CD14-positive monocyte (primary cell): ENCODE measurements around the gene FOXP1. TPM values are rescaled to one million over a fixed set of nuclear protein-coding genes. Genes with fewer than 3 reads are reported as not detected.
A peak's percentile ranks its signal among the peaks of the same experiment; 100 is the strongest.

Experiments
- DNase-seq, 3 donors: peaks; one replicate each; pipeline ENCODE4 v3.0.0-alpha.2; 2011 to 2022
- H2AFZ ChIP-seq: 2 replicates; pipeline ENCODE4 v1.6.0; 2012; ENCODE audit warnings: mild to moderate bottlenecking, low read depth, low read length, inconsistent platforms; ENCODE audit not compliant: insufficient read depth, poor library complexity, severe bottlenecking
- H3K27ac ChIP-seq, 2 donors: 1 replicate in 1 of 2; 2 replicates in 1 of 2; pipeline ENCODE4 v1.5.1; 2012 to 2013; ENCODE audit warnings: low read length in 2 of 2, control low read depth in 1 of 2, inconsistent platforms in 1 of 2, low read depth in 1 of 2, mild to moderate bottlenecking in 1 of 2
- H3K27me3 ChIP-seq, 2 donors: one replicate each; pipeline versions ENCODE4 v1.6.0 to v1.6.1; 2011 to 2013; ENCODE audit warnings: low read length in 2 of 2; ENCODE audit not compliant: control insufficient read depth in 2 of 2, insufficient read depth in 2 of 2
- H3K36me3 ChIP-seq, 2 donors: replicated peaks in 1 of 2; 1 replicate in 1 of 2; 2 replicates in 1 of 2; pipeline versions ENCODE4 v1.5.1 to v1.6.1; 2012 to 2013; ENCODE audit warnings: low read length in 2 of 2, control low read depth in 1 of 2, inconsistent platforms in 1 of 2, mild to moderate bottlenecking in 1 of 2; ENCODE audit not compliant: insufficient read depth in 2 of 2, control insufficient read depth in 1 of 2
- H3K4me1 ChIP-seq, 2 donors: 1 replicate in 1 of 2; 2 replicates in 1 of 2; pipeline versions ENCODE4 v1.5.1 to v1.6.1; 2012 to 2013; ENCODE audit warnings: low read length in 2 of 2, control low read depth in 1 of 2, inconsistent platforms in 1 of 2, mild to moderate bottlenecking in 1 of 2, moderate library complexity in 1 of 2; ENCODE audit not compliant: insufficient read depth in 2 of 2, control insufficient read depth in 1 of 2
- H3K4me2 ChIP-seq: replicated peaks from 2 replicates; pipeline ENCODE3; 2012; ENCODE audit warnings: low read length, moderate library complexity, mild to moderate bottlenecking; ENCODE audit not compliant: poor library complexity, severe bottlenecking; ENCODE audit errors: extremely low read depth
- H3K4me3 ChIP-seq, 3 experiments: fragments of 200-600 bp in 1 of 3; sonication (generic) in 1 of 3; replicated peaks in 1 of 3; 1 replicate in 2 of 3; 2 replicates in 1 of 3; pipeline ENCODE4 v1.5.1; 2011 to 2013; ENCODE audit warnings: low read length in 3 of 3, mild to moderate bottlenecking in 3 of 3, control low read depth in 2 of 3, low read depth in 2 of 3, inconsistent platforms in 1 of 3, moderate library complexity in 1 of 3
- H3K79me2 ChIP-seq: 2 replicates; pipeline ENCODE4 v1.6.0; 2012; ENCODE audit warnings: mild to moderate bottlenecking, control low read depth, inconsistent platforms, low read length, moderate library complexity; ENCODE audit not compliant: insufficient read depth
- H3K9ac ChIP-seq: 2 replicates; pipeline ENCODE4 v1.6.0; 2017; ENCODE audit warnings: low read length, mild to moderate bottlenecking; ENCODE audit not compliant: insufficient read depth, poor library complexity, severe bottlenecking
- H3K9me3 ChIP-seq, 2 donors: replicated peaks in 1 of 2; 1 replicate in 1 of 2; 2 replicates in 1 of 2; pipeline versions ENCODE4 v1.5.1 to v1.6.1; 2012 to 2013; ENCODE audit warnings: low read length in 2 of 2, control low read depth in 1 of 2; ENCODE audit not compliant: control insufficient read depth in 1 of 2, insufficient read depth in 1 of 2
- H4K20me1 ChIP-seq: 2 replicates; pipeline ENCODE4 v1.6.0; 2012; ENCODE audit warnings: mild to moderate bottlenecking, low read length, control low read depth, moderate library complexity; ENCODE audit not compliant: insufficient read depth
- H3K27ac Mint-ChIP-seq, 7 donors: one replicate each; pipeline ENCODE4 v1.8.0; 2020; ENCODE audit warnings: mild to moderate bottlenecking in 7 of 7, mixed read lengths in 7 of 7, moderate library complexity in 6 of 7, inconsistent platforms in 2 of 7
- H3K27me3 Mint-ChIP-seq, 3 donors: one replicate each; pipeline ENCODE4 v1.8.0; 2021 to 2022; ENCODE audit warnings: low read depth in 3 of 3, mild to moderate bottlenecking in 3 of 3, mixed read lengths in 3 of 3, moderate library complexity in 3 of 3, inconsistent platforms in 1 of 3
- H3K36me3 Mint-ChIP-seq, 2 donors: one replicate each; pipeline ENCODE4 v1.8.0; 2020; ENCODE audit warnings: mixed read lengths in 2 of 2, inconsistent platforms in 1 of 2, mild to moderate bottlenecking in 1 of 2
- H3K4me1 Mint-ChIP-seq: one replicate; pipeline ENCODE4 v1.8.0; 2020; ENCODE audit warnings: mild to moderate bottlenecking, mixed read lengths
- H3K4me3 Mint-ChIP-seq, 2 donors: one replicate each; pipeline ENCODE4 v1.8.0; 2020; ENCODE audit warnings: mild to moderate bottlenecking in 2 of 2, mixed read lengths in 2 of 2, moderate library complexity in 1 of 2
- H3K9me3 Mint-ChIP-seq, 7 donors: one replicate each; pipeline ENCODE4 v1.8.0; 2020 to 2022; ENCODE audit warnings: mixed read lengths in 7 of 7, mild to moderate bottlenecking in 6 of 7, moderate library complexity in 6 of 7, inconsistent platforms in 2 of 7
- WGBS: methylation state at CpG from one replicate; pipeline ENCODE4 v1.1.5; 2013; ENCODE audit warnings: missing lambda C conversion rate; ENCODE audit not compliant: insufficient coverage; 5-methylcytosine and 5-hydroxymethylcytosine counted together
- intact Hi-C, 2 donors: fragments of 100-400 bp; cut with micrococcal nuclease; formaldehyde crosslinking; loops; one replicate each; pipeline versions ENCODE4 v1.15.0 to v1.15.1; 2023
- polyA plus RNA-seq, 3 donors: library from polyadenylated mRNA; depleted of rRNA in 1 of 3; unstranded in 2 of 3; stranded (reverse) in 1 of 3; fragments of 300-500 nt in 2 of 3; fragments of >200 nt in 1 of 3; fragmentation: Illumina TruSeq in 2 of 3; gene quantifications; 1 replicate in 2 of 3; 2 replicates in 1 of 3; pipeline ENCODE4 v1.2.3, GENCODE V29; 2012 to 2021
- TF ChIP-seq, protein P1 (sequence below): fragments of 200-600 bp; IDR thresholded peaks from one replicate; pipeline ENCODE4 v1.8.0; 2022; ENCODE audit warnings: antibody characterized with exemption, mild to moderate bottlenecking

Gene FOXP1
- polyA plus RNA-seq, 3 donors = 25.7 to 42.6 (median 27.8) TPM

DNA sequence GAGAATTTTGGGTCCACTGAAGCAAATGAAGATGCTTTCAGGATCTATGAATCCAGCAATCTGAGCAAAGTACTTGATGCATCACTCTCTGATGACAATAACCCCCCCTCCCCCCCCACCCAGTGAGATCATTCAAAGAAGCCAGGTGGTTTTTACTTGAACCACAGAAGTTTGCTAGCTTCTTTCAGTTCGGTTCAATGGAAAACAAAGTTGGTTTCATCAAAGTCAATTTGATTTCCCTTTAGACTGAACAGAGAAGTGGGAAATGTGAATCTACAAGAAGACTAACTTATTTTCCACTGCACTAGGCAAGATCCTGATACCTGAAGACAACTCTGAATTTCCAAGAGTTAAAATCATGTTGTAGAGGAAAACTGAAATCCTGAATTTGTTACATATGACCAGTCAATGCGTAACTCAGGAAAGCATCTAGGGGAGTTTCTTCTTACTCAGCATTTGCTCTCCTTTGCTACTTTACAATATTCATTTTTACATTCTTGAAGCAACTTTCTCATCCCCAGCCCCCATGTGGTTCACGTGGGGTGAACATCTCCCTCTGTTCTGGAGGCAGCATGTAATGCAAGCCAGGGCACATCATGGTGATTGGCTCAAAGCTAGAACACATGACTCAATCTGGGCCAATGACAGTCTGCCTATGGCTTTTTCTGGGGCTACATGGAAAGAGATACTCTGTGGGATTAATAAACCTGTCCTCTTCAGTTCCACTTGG lies 572.6 kb downstream of the FOXP1 start:
- no peak overlapping the region for H3K4me2 ChIP-seq
- TF ChIP-seq, protein P1, sequence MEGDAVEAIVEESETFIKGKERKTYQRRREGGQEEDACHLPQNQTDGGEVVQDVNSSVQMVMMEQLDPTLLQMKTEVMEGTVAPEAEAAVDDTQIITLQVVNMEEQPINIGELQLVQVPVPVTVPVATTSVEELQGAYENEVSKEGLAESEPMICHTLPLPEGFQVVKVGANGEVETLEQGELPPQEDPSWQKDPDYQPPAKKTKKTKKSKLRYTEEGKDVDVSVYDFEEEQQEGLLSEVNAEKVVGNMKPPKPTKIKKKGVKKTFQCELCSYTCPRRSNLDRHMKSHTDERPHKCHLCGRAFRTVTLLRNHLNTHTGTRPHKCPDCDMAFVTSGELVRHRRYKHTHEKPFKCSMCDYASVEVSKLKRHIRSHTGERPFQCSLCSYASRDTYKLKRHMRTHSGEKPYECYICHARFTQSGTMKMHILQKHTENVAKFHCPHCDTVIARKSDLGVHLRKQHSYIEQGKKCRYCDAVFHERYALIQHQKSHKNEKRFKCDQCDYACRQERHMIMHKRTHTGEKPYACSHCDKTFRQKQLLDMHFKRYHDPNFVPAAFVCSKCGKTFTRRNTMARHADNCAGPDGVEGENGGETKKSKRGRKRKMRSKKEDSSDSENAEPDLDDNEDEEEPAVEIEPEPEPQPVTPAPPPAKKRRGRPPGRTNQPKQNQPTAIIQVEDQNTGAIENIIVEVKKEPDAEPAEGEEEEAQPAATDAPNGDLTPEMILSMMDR = no peak
- H3K4me3 Mint-ChIP-seq = no peak overlapping the region
- H2AFZ ChIP-seq = no peak overlapping the region
- H3K9me3 ChIP-seq = no peaks in the 10 kb centered on the region
- H3K27ac ChIP-seq = no peak overlapping the region
- no peaks in the 10 kb centered on the region for H3K27me3 ChIP-seq
- peaks cover 0 to 6% (median 3%) of the 10 kb centered on the region in 7 donors for H3K9me3 Mint-ChIP-seq
- H3K4me1 Mint-ChIP-seq = peaks cover 4% of the 10 kb centered on the region
- intact Hi-C loops = no loop called here
- H3K27ac Mint-ChIP-seq = peak overlapping the region in 1 of 7 donors; percentile 42
- H3K9ac ChIP-seq = no peak overlapping the region
- no peak overlapping the region for H3K4me3 ChIP-seq
- peaks cover 2 to 8% of the 10 kb centered on the region in 2 donors for H3K36me3 ChIP-seq
- no peaks in the 10 kb centered on the region for H3K4me1 ChIP-seq
- peaks cover 19 to 26% of the 10 kb centered on the region in 2 donors for H3K36me3 Mint-ChIP-seq
- no peaks in the 10 kb centered on the region for H3K27me3 Mint-ChIP-seq
- H3K79me2 ChIP-seq = peaks cover 17% of the 10 kb centered on the region
- peaks cover 48% of the 10 kb centered on the region for H4K20me1 ChIP-seq
- WGBS = 57% methylated on average over 1 of the region's 3 CpGs
- DNase-seq = no peak

DNA sequence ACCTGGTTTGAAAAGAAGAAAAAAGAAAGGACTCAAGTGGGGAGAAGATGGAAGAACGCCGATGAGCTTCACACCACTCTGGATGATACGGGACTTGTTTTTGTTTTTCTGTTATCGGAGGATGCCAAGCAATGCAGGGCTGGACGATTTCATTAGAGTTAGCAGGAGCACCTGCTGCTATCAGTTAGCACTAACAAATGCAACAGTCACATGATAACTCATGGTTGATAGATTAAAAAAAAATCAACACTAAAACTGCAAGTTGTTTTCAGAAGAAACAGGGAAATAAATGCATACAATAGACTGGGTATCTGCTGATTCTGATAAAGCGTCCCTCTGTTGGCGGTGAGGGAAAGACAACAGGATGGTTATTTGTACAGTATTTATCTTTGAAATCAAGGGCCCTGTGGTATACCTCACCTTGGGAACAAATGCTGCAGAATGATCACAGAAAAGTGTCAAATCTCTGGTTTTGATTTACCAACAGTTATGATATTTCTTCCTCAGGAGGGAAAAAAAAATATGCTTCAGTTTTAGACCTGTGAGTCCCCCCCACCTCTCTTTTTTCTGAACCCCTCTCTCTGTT lies 575.1 kb downstream of the FOXP1 start:
- no peak overlapping the region for H3K4me3 ChIP-seq
- H3K27me3 Mint-ChIP-seq = no peaks in the 10 kb centered on the region
- TF ChIP-seq, protein P1 = no peak
- H3K27ac ChIP-seq = no peak overlapping the region
- H2AFZ ChIP-seq = no peak overlapping the region
- no peak for DNase-seq
- H3K9ac ChIP-seq = no peak overlapping the region
- H3K36me3 Mint-ChIP-seq = peaks cover 9 to 10% of the 10 kb centered on the region in 2 donors
- H3K4me1 Mint-ChIP-seq = peaks cover 4% of the 10 kb centered on the region
- peaks cover 54% of the 10 kb centered on the region for H4K20me1 ChIP-seq
- intact Hi-C loops = loop anchor here (5.0 to 10.0 kb wide), 3 partner anchors 54 to 576 kb away; partner anchors contain the start of gene FOXP1 (in 1 of the 2)
- H3K36me3 ChIP-seq = no peaks in the 10 kb centered on the region
- no peaks in the 10 kb centered on the region for H3K4me1 ChIP-seq
- H3K27me3 ChIP-seq = no peaks in the 10 kb centered on the region
- peak overlapping the region in 3 of 7 donors; percentile 3 to 75 (median 29) for H3K27ac Mint-ChIP-seq
- no peak overlapping the region for H3K4me2 ChIP-seq
- no peak overlapping the region for H3K4me3 Mint-ChIP-seq
- 100% methylated on average over 2 of the region's 7 CpGs for WGBS
- H3K9me3 Mint-ChIP-seq = peaks cover 0 to under 1% (median 0%) of the 10 kb centered on the region in 7 donors
- H3K79me2 ChIP-seq = peaks cover 12% of the 10 kb centered on the region
- no peaks in the 10 kb centered on the region for H3K9me3 ChIP-seq
